Stimulated activated CD8-positive, alpha-beta memory T cell treated with anti-CD3 and anti-CD28 coated beads, Interleukin-12 subunit alpha, Interleukin-12 subunit beta, amount 100 ng/mL, for 1 hour (primary cell): ENCODE data around the gene XIRP2.
"Not testable (repeated sequence)": the region's sequence is repeated elsewhere in the genome, so short reads cannot be mapped to it uniquely, and the experiment has no call there.

Experiments used
- DNase-seq: peaks from one replicate; pipeline ENCODE4 v3.0.0-alpha.2; 2020; ENCODE audit warnings: low read depth

The XIRP2 gene

DNA sequence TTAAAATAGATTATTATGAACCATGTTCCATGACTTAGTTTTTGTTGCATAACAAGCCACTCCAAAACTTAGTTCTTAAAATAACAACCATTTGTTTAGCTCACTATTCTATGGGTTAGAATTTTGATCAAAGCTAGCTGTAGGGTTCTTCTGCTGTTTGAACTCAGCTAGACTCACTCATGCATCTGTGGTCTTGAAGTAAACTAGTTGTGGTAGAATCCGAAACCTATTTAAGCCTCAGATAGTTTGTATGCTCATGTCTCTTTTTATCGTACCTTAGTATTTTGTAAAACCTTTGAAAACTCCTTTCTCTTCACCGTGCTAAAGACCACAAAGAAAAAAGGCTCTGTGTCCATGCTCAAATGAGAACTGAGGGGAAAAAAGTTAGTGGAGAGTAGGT, 166.6 kb downstream of the XIRP2 start:
- no peak for DNase-seq

DNA sequence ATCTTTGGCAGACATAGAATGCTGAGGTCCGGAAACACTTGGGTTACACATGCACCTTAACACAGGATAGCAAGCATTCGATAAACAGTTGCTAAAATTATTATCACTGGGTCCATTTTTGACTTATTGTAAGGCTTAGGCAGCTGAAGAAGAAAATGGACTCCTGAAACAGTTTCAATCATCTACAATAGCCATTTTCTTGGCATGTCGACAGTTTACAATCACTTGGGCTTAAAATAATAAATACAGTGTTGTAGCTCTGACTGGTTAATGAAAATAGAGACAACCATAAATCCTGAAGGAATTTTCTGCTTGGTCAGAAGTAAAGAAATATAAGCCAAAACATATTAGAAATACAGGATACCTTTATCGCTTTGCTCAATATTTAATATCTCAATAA, 169.2 kb downstream of the XIRP2 start:
- no peak for DNase-seq

DNA sequence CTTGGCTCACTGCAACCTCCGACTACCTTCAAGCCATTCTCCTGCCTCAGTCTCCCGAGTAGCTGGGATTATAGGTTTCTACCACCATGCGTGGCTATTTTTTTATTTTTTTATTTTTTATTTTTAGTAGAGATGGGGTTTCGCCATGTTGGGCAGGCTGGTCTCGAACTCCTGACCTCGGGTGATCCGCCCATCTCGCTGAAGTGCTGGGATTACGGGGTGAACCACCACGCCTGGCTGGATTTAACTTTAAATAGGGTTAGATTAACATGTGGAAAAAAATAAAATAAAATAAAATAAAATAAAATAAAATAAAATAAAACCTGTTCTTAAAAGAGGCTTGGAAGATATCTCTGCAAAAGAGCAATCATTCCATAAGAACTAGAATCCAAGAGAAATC, 170.9 kb downstream of the XIRP2 start:
- DNase-seq = no peak

DNA sequence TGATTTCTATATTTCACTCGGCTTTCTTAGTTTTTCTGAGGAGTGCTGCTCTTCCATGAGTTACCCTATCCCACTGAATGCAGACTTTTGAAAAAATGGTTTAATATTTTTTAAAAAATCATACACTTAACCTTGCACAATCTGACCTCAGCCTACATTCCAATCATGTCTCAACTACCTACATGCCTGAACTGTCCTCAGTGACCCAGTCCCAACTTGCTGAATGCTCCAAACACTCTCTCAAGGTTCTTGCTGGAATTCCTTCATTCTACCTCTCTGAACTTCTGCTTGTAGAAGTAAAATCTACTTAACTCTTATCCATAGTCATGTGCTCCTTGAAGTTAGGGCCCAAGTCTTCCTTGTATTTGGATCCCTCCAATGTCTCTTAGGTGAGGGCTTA, 181.6 kb downstream of the XIRP2 start:
- DNase-seq = no peak

DNA sequence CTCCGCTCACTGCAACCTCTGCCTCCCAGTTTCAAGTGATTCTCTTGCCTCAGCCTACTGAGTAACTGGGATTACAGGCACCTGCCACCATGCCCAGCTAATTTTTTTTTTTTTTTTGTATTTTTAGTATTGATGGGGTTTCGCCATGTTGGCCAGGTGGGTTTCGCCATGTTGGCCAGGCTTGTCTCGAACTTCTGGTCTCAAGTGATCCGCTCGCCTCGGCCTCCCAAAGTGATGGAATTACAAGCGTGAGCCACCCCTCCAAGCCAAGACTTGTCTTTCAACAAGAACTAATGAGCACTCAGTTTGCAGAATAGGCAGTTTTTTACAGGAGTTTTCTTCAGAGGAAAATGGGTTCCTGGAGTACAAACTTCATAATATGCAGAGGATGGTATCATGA, 187.4 kb downstream of the XIRP2 start:
- DNase-seq = not testable (repeated sequence)

DNA sequence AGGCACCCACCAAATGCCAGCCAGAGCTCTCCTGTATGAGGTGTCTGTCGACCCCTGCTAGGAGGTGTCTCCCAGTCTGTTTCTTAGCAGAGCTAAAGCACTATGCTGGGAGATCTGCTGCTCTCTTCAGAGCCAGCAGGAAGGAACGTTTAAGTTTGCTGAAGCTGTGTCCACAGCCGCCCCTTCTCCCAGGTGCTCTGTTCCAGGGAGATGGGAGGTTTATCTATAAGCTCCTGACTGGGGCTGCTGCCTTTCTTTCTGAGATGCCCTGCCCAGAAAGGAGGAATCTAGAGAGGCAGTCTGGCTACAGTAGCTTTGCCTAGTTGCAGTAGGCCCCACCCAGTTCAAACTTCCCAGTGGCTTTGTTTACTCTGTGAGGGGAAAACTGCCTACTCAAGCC, 210.7 kb downstream of the XIRP2 start:
- DNase-seq = not testable (repeated sequence)

DNA sequence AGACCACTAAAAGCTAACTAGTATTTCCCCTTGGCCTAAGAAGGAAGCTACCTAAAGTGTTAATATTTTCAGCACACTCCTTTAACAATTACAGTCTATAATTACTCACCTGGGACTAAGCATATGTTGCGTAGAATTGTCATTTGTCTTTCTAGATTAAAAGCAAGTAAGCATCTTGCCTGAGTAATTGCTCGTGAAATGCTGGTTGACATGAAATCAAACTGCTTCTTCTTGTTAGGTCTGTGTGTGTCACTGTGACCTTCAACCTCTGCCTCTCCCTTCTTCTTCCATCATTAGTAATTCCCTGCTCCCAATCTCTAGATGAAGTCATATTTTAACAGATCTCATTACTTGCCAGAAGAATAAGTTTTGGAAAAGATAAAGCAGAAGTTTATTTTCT, 212.2 kb downstream of the XIRP2 start:
- no peak for DNase-seq

DNA sequence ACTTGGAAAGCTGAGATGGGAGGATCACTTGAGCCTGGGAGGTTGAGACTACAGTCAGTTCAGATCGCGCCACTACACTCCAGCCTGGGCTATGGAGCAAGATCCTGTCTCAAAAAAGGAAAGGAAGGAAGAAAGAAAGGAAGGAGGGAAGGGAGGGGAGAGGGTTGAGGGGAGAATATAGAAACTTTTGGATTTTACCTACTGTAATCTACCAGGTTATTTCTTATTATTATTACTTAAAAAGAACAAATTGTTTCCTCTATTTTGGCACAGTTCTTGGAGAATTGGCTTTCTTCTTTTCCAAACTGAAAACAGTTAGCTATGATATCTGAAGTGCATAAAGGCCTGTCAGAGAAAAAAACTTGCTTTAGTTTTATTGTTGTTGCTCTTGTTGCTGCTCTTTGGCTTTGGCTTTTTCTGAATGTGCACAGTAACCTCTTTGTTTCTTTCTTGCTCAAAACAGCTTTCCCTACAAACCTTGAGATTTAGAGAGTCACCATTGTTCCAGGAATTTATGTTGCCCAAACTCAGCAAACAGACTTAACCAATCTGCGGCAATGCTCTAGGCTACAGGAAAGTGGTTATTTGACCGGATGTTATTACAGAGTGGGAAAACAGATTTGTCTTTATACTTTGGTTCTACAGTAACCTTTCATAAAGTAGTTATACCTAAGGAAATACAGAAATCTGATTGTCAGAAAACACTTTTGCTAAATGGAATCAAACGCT, 214.9 kb downstream of the XIRP2 start:
- DNase-seq = no peak

DNA sequence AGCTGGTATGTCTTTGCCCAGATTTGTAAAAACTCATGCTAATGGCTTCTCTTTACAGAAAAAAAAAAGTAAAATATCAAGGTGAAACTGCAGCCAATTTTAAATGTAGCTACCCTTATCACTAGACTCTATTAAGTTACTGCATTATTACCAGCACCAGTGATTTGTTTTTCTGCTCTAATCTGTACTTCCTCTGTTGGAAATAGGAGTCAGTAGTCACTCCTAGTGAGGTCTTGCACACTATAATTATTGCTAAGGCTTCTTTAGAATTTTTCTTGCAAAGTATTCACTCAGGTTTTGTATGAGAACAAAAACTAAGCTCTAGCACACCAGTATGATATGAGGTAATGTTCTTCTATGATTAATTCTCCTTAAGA, 215.5 kb downstream of the XIRP2 start:
- DNase-seq = no peak

DNA sequence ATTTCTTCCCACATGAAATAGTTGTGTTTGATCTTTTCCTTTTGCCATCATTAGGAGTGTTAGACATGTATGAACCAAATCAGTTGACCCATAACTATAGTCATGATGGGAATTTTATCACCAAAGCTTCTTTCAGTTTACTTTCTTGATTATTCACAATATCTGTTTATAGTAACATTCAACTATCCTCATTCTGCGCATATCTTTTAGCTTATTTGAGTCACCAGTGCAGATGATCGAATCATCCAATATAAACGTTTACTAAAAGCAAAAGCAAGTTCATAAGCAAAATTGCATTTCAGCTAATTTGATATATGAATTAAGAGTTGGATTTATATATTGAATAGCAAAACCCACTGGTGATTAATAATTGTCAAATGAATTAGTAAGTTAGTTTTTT, 216.4 kb downstream of the XIRP2 start:
- DNase-seq = no peak

DNA sequence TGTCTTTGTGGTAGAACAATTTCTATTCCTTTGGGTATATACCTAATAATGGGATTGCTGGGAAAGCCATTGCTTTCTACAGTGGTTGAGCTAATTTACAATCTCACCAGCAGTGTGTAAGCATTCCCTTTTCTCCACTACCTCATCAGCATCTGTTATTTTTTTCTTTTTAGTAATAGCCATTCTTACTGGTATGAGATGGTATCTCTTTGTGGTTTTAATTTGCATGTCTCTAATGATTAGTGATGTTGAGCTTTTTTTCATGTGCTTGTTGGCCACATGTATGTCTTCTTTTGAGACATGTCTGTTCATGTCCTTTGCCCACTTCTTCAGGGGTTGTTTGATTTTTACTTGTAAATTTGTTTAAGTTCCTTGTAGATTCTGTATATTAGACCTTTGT, 221.4 kb downstream of the XIRP2 start:
- not testable (repeated sequence) for DNase-seq

DNA sequence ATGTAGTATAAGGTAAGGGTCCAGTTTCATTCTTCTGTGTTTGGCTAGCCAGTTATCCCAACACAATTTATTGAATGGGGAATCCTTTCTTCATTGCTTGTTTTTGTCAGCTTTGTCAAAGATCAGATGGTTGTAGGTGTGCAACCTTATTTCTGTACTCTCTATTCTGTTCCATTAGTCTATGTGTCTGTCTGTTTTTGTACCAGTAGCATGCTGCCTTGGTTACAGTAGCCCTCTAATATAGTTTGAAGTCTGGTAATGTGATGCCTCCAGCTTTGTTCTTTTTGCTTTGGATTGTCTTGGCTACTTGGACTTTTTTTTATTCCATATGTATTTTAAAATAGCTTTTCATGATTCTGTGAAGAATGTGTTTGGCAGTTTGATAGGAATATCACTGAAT, 222.1 kb downstream of the XIRP2 start:
- no peak for DNase-seq

DNA sequence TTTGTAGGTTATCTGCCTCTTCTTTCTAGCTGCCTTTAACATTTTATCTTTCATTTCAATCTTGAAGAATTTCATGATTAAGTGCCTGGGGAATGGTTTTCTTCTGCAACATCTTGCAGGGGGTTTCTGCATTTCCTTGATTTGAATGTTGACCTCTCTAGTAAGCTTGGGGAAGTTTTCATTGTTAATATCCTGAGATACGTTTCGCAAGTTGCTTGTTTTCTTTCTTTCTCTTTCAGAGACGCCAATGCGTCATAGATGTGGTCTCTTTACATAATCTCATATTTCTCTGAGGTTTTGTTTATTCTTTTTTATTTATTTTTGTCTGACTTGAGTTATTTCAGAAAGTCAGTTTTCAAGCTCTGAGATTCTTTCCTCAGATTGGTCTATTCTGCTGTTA, 225.7 kb downstream of the XIRP2 start:
- no peak for DNase-seq

DNA sequence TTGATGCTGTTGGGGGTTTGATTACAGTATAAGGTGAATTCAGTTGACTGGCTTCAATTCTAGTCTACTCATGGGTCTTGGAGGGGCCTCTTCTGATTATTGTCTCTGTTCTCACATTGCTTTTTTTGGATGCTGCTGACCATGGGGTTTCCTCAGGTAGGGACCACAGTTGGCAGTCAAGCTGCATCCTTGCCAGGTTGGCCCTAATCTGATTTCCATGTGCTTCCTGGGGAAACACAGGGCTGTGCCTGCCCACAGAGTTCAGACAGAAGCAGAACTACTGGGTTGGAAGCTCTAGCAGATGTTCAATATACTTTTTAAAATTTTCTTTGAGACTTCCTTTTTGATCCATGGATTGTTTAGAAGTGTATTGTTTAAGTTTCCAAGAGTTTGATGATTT, 227.3 kb downstream of the XIRP2 start:
- DNase-seq = no peak

DNA sequence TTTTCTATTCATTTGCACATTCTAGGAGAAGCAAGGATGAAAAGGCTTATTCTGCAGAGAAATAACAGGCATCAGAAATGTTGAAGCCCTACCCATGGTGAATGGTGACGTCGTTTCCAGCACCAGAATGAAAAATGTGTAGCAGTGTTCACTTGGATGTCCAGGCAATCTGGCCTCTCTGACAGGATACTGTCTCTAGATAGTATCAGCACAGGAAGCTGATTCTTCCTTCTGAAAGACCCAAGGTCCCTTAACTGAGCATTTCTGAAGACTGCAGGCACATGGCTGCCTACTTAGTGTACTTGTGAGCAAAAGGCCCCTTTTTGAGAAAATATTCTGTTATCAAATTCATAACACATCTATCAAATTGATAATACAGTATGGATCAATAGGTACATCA, 234.1 kb downstream of the XIRP2 start:
- DNase-seq = no peak

DNA sequence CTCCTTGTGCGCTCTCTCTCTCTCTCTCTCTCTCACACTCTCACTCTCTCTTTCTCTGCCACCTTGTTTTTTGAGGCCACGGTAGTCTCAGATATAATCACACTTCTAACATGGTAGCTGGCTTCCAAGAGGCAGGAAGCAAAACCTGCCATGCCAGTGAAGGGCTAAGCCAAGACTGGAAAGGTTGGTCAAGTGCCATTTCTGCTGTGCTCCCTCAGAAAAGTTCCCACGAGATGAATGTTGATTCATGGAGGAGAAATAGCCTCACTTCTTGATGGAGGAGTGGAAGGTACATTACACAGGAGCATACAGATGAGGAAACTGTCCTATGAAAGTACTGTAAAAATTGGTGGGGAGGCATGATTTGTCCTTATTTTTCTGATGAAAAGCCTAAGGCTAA, 237.9 kb downstream of the XIRP2 start:
- no peak for DNase-seq

DNA sequence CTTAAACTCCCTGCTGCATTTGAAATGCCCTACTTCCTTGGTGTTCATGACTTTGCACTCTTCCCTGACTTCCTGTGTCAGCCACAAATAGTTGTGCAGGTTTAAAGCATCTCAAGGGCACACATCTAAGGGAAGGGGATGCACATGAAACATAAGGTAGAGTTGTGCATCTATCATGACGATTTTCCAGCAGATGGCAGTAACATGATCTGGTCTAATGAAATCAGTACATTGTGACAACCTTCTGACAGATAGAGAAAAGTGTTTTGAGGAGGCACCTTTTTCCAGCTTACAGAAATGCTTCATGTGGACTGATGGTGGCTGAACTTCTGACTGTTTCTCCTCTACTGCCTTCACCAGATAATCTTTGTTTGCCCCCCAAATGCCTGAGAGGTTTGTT, 238.9 kb downstream of the XIRP2 start:
- DNase-seq = no peak

DNA sequence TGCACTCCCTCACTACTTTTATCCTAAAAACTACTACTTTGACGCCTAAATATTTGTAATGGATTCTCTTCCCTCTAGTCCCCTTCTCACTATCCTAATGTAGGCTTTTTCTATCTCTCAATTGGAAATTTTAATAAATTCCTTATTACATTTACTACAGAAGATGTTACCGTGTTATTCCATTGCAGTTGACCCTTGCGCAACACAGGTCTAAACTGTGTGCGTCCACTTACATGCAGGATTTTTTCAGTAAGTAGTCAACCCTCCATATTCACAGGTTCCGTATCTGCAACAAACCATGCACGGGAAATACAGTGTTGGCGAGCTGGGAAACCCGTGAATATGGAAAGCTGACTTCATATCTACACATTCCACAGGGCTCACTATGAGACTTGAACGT, 239.8 kb downstream of the XIRP2 start:
- no peak for DNase-seq

DNA sequence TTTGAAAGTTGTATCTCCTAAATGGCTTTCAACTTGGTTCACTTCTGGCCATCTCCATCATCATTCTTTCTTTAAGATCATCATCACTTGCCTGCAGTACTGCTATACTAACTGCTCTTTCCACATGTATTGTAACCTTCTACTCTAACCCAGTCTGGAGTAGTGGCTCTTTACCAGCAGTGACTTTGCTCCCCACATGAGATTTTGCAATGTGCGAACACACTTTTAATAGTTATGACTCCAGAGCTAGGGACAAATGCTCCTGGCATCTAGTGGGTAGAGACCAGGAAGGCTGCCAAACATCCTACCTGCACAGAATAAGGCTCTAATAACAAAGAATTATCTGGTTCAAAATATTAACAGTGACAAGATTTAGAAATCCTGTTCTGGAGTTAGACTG, 243.8 kb downstream of the XIRP2 start:
- DNase-seq = no peak

DNA sequence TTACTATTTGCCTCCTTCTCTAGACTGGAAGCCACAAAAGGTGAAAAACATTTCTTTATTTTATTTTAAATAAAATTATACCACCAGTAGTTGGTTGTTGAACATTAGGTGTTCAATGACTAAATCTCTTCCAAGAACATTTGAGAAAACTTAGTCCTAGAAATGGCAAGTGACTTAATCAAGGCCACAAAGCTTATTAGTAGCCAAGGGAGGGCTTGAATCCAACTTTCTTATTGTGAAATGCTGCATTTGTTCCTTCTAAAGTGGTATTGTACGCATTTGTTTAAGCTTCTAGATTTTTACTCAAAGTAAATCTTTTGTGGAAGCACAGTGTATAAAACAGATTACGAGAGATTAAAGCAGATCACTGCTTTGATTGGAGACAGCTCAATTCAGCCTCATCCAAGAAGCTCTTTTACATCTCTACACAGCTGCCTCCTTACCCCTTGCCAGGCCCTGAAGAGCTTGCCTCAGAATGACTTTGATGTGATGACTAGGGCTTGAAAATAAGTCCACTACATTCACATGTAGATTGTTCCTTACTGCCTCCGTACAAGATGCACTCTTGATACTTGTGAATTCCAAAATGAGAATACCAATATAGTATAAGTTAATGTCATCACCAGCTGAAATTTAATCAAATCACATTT, 244.8 kb downstream of the XIRP2 start:
- no peak for DNase-seq

DNA sequence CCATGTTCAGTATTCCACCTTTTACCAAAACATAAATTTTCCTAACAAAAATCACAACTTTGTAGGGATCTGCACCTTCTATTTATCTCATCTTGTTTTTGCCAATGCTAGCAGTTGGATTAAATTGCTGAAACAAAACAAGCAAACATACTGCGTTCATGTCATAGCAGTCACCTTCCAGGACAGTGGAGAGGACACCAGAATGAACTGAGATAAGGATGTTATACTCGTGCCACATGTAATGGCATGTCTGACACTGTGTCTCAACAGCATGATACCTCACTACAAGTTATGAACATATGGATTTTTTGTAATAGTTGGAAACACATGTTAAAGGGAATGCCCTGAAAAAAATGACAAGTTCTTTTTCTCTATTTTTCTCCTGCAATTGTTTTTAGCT, 245.3 kb downstream of the XIRP2 start:
- DNase-seq = no peak

DNA sequence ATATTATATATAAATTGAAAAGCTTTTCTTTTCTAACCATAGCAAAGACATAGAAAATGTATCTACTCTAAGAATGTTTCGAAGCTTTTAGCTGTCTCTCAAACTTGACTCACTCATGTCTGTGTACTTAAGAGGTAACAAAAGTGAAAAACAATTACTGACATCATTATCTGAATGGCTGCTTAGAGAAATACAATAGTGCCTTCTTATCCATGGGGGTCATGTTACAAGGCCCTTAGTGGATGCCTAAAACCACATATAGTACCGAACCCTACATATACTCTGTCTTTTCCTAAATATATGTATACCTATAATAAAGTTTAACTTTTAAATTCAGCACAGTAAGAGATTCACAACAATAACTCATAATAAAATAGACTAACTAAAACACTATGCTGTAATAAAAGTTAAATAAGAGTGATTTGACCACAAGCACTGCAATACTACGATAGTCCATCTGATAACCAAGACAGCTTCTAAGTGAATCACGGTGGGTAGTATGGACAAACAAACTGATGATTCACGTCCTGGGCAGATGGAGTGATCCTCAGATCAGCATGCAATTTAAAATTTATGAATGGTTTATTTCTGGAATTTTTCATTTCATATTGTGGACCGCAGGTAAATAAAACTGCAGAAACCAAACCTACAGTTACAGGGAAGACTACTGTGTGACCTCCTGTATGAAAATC, 246.2 kb downstream of the XIRP2 start:
- DNase-seq = no peak

DNA sequence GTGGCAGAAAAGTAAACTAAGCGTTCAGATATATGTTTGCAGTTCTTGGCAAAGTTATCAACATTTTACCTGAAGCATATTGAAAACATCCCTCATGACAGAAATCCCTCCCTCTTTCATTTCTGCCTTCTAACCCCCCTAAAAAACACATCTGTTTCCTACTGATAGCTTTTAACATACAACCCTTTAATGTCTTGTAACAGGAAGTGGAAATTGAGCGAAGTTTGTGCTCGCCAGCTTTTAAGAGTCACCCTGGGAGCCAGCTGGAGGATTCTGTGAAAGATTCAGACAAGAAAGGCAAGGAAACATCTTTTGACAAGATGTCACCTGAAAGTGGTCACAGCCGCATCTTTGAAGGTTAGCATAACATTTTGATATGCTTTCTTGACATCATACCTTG, 247.4 kb downstream of the XIRP2 start:
- DNase-seq = no peak
